ENCODE results near the gene CABCOCO1. TPM values are rescaled to one million over a fixed set of nuclear protein-coding genes. Genes with fewer than 3 reads are reported as not detected.

CABCOCO1 gene
- total RNA-seq, 1 experiment from 2014 or later = not detected

GRCh38 chr10:61753453-61753852, 90.7 kb downstream of the CABCOCO1 start:
- H3K36me3 ChIP-seq (ENCODE audit: control insufficient read depth, insufficient read depth, low read length) = no peaks in the 10 kb centered on the region
- Mint-ChIP-seq H3K36me3 (ENCODE audit: insufficient read depth, unreplicated experiment) (no peaks in the 10 kb centered on the region), H3K27me3 (ENCODE audit: insufficient read depth, unreplicated experiment) (no peaks in the 10 kb centered on the region), H3K9me3 (ENCODE audit: unreplicated experiment) (no peaks in the 10 kb centered on the region), H3K4me3 (ENCODE audit: unreplicated experiment) (no peak overlapping the region), H3K4me1 (ENCODE audit: low read depth, unreplicated experiment) (peaks cover 43% of the 10 kb centered on the region), H3K27ac (ENCODE audit: unreplicated experiment) (no peak overlapping the region)
- H3K9me3 ChIP-seq = no peaks in the 10 kb centered on the region
- peaks cover 42% of the 10 kb centered on the region for H3K4me1 ChIP-seq
- intact Hi-C loops (cut with micrococcal nuclease; ENCODE audit: unreplicated experiment) = no loop called here
- H3K4me3 ChIP-seq (ENCODE audit: low read depth, low read length) = no peak overlapping the region
- no peak for TF ChIP-seq CTCF (IDR thresholded peaks at IDR 0.05; ENCODE audit: insufficient read depth in 1 of 2, low read depth in 1 of 2, low read length in 1 of 2, severe bottlenecking in 1 of 2, unreplicated experiment in 1 of 2)
- no peak for DNase-seq
- no peaks in the 10 kb centered on the region for H3K27me3 ChIP-seq (replicated peaks; ENCODE audit: control insufficient read depth, insufficient read depth, low read length)
- BruUV-seq (replicated peaks) = no TSS peak
- CTCF ChIA-PET = interaction anchor here (1.3 kb wide), 1 partner anchor 144 kb away, joined by 4 read pairs; no protein-coding TSS in a partner anchor
- POLR2A ChIA-PET = no interaction called here

DNA sequence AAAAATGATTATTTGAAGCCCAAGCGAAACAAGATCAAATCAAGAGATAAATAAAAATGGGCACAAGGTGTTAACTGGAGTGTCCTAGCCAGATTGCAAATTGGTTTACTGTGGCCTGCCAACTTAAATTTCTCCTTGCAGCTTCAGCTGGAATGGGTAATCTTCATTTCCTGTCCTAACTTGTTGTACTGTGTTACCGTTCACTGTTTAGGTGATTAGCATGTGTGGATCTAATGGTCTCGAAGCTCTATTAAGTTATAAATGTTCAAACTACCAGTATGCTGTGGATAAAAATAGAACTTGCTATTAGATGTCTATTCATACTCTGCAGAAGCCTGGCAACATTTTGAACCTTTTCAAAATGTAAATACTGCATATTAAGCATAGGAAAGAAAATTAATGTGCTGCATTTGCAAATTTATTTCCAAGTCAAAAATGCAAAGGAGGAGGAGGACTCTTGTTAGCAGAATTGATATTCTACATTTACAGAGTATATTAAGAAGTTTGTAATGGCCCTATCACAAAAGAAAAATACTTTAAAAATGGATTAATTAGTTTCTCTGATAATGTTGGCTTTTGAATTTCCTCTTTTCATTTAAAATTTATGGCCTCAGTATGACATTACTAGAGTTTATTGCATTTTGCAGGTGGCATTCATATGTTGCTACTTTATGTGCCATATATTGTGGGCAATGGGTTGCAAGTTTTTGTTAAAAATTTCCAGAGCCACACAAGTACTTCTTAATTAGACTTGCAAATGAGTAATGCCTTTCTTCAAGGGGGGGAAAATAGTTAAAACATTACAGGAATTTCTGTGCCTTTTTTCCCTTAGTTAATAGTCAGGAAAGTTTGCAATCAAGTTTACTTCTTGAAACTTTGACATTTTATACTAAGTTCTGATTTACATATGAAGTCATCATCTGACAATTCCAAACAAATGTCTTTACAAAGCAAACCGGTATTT, 92.1 kb downstream of the CABCOCO1 start:
- H3K4me3 ChIP-seq (ENCODE audit: low read depth, low read length) = no peak overlapping the region
- H3K27me3 ChIP-seq (replicated peaks; ENCODE audit: control insufficient read depth, insufficient read depth, low read length) = no peaks in the 10 kb centered on the region
- H3K9me3 ChIP-seq = no peaks in the 10 kb centered on the region
- H3K36me3 ChIP-seq (ENCODE audit: control insufficient read depth, insufficient read depth, low read length) = no peaks in the 10 kb centered on the region
- no peak for DNase-seq
- H3K4me1 Mint-ChIP-seq (ENCODE audit: low read depth, unreplicated experiment) = peaks cover 35% of the 10 kb centered on the region
- H3K36me3 Mint-ChIP-seq (ENCODE audit: insufficient read depth, unreplicated experiment) = no peaks in the 10 kb centered on the region
- H3K9me3 Mint-ChIP-seq (ENCODE audit: unreplicated experiment) = peaks cover 9% of the 10 kb centered on the region
- peaks cover 35% of the 10 kb centered on the region for H3K4me1 ChIP-seq
- intact Hi-C loops (cut with micrococcal nuclease; ENCODE audit: unreplicated experiment) = no loop called here
- POLR2A ChIA-PET = interaction anchor here (1.1 kb wide), 1 partner anchor 143 kb away, joined by 3 read pairs; no protein-coding TSS in a partner anchor
- no peaks in the 10 kb centered on the region for H3K27me3 Mint-ChIP-seq (ENCODE audit: insufficient read depth, unreplicated experiment)
- no peak for TF ChIP-seq CTCF (IDR thresholded peaks at IDR 0.05; ENCODE audit: insufficient read depth in 1 of 2, low read depth in 1 of 2, low read length in 1 of 2, severe bottlenecking in 1 of 2, unreplicated experiment in 1 of 2)
- no peak overlapping the region for H3K4me3 Mint-ChIP-seq (ENCODE audit: unreplicated experiment)
- BruUV-seq (replicated peaks) = no TSS peak
- CTCF ChIA-PET = no interaction called here
- H3K27ac Mint-ChIP-seq (ENCODE audit: unreplicated experiment) = no peak overlapping the region

DNA sequence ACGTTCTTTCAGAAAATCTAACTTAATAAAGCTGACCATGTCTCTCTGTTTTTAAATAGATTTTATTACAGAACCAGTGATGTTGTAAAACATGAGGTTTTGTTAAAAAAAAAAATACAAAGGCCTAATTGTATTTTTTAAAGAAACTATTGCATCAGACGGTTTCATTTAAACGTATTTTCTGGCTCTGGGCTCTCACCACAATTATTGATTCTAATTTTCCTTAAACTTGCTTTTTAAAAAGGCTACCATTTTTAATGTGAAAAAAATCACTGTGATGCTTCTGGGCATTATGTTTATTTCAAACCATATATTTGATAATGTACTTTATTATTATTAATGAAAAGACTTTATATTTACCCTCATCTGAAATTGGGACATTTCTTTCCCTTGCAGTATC, 94.3 kb downstream of the CABCOCO1 start:
- no peaks in the 10 kb centered on the region for H3K27me3 Mint-ChIP-seq (ENCODE audit: insufficient read depth, unreplicated experiment)
- Histone ChIP-seq H3K36me3 (ENCODE audit: control insufficient read depth, insufficient read depth, low read length) (no peaks in the 10 kb centered on the region), H3K27me3 (replicated peaks; ENCODE audit: control insufficient read depth, insufficient read depth, low read length) (no peaks in the 10 kb centered on the region), H3K4me1 (peaks cover 33% of the 10 kb centered on the region), H3K9me3 (no peaks in the 10 kb centered on the region), H3K4me3 (ENCODE audit: low read depth, low read length) (no peak overlapping the region)
- DNase-seq = no peak
- POLR2A ChIA-PET = no interaction called here
- TF ChIP-seq CTCF (IDR thresholded peaks at IDR 0.05; ENCODE audit: insufficient read depth in 1 of 2, low read depth in 1 of 2, low read length in 1 of 2, severe bottlenecking in 1 of 2, unreplicated experiment in 1 of 2) = no peak
- no peaks in the 10 kb centered on the region for H3K36me3 Mint-ChIP-seq (ENCODE audit: insufficient read depth, unreplicated experiment)
- CTCF ChIA-PET = interaction anchor here (0.7 kb wide), 1 partner anchor 38 kb away, joined by 3 read pairs; no protein-coding TSS in a partner anchor
- BruUV-seq (replicated peaks) = no TSS peak
- intact Hi-C loops (cut with micrococcal nuclease; ENCODE audit: unreplicated experiment) = no loop called here
- no peak overlapping the region for H3K27ac Mint-ChIP-seq (ENCODE audit: unreplicated experiment)
- H3K4me1 Mint-ChIP-seq (ENCODE audit: low read depth, unreplicated experiment) = peaks cover 31% of the 10 kb centered on the region
- H3K9me3 Mint-ChIP-seq (ENCODE audit: unreplicated experiment) = peaks cover 14% of the 10 kb centered on the region
- no peak overlapping the region for H3K4me3 Mint-ChIP-seq (ENCODE audit: unreplicated experiment)
